NCI-H2107 treated with DMSO at 0.1 percent for 48 hours (cell line): ENCODE data around the gene DVL2.

ENCODE experiments used
- DNase-seq: peaks from one replicate; lab custom pipeline; 2025; ENCODE audit not compliant: unreplicated experiment; lab: John Stamatoyannopoulos, UW

Gene DVL2

GRCh38 chr17:7219812-7220592, 14.3 kb downstream of the DVL2 start, which contains the start of the genes ACADVL and DLG4:
TSS of gene ACADVL (plus strand) at chr17:7219938. CDS start at chr17:7219985, 47 bp downstream.
TSS of gene DLG4 (minus strand) at chr17:7219836.
- no peak for DNase-seq

- DNase-seq, result no peak
These were observed 15.0 kb downstream of the DVL2 start for GRCh38 chr17:7219229-7219811.

- no peak for DNase-seq
These were observed 15.6 kb downstream of the DVL2 start for GRCh38 chr17:7218758-7219157.

- no peak for DNase-seq
These were observed 16.2 kb downstream of the DVL2 start for GRCh38 chr17:7218166-7218565.

GRCh38 chr17:7217113-7217987, 17.0 kb downstream of the DVL2 start:
- DNase-seq, result no peak

GRCh38 chr17:7216242-7217112, 17.8 kb downstream of the DVL2 start:
- no peak for DNase-seq

GRCh38 chr17:7215652-7216180, 18.6 kb downstream of the DVL2 start:
- no peak for DNase-seq

GRCh38 chr17:7215136-7215638, 19.1 kb downstream of the DVL2 start:
- no peak for DNase-seq

GRCh38 chr17:7214300-7215135, 19.8 kb downstream of the DVL2 start:
- peak; percentile 70 for DNase-seq

GRCh38 chr17:7213895-7214299, 20.4 kb downstream of the DVL2 start:
- DNase-seq, result peak; percentile 47

- no peak for DNase-seq
These were observed 22.6 kb downstream of the DVL2 start for GRCh38 chr17:7211491-7212273.

GRCh38 chr17:7208754-7209460, 25.4 kb downstream of the DVL2 start:
- DNase-seq, result no peak

- DNase-seq, result no peak
These were observed 26.2 kb downstream of the DVL2 start for GRCh38 chr17:7208027-7208571.

GRCh38 chr17:7207120-7208001, 27.0 kb downstream of the DVL2 start:
- DNase-seq, result no peak

- no peak for DNase-seq
These were observed 28.8 kb downstream of the DVL2 start for GRCh38 chr17:7205561-7205960.

GRCh38 chr17:7204828-7205461, 29.4 kb downstream of the DVL2 start:
- DNase-seq, result peak; percentile 33
